DOHH2 (cell line): ENCODE measurements around the gene RELN.

Source experiments
- H3F3A ChIP-seq: fragments of 200-600 bp; sonication (generic), shearing (Covaris generic); 2 replicates; pipeline ENCODE4 v1.6.0; 2016; ENCODE audit warnings: antibody characterized with exemption, mild to moderate bottlenecking; ENCODE audit not compliant: control insufficient read depth, insufficient read depth
- H3K27ac ChIP-seq: fragments of 200-600 bp; sonication (generic); 2 replicates; pipeline ENCODE4 v1.5.1; 2014; ENCODE audit warnings: low read depth, mild to moderate bottlenecking, low read length, moderate library complexity
- H3K27me3 ChIP-seq: fragments of 200-600 bp; sonication (generic); 2 replicates; pipeline ENCODE4 v1.6.1; 2014; ENCODE audit warnings: mild to moderate bottlenecking, low read length, mixed read lengths; ENCODE audit not compliant: control insufficient read depth
- H3K36me3 ChIP-seq: fragments of 200-600 bp; sonication (generic); 2 replicates; pipeline ENCODE4 v1.6.1; 2014; ENCODE audit warnings: mild to moderate bottlenecking, low read length, moderate library complexity, mixed read lengths; ENCODE audit not compliant: control insufficient read depth
- H3K4me1 ChIP-seq: fragments of 200-600 bp; sonication (generic); 2 replicates; pipeline ENCODE4 v1.6.1; 2014; ENCODE audit warnings: mild to moderate bottlenecking, low read length, mixed read lengths; ENCODE audit not compliant: control insufficient read depth
- H3K4me2 ChIP-seq: fragments of 200-600 bp; sonication (generic); 2 replicates; pipeline ENCODE4 v1.6.0; 2014; ENCODE audit warnings: mild to moderate bottlenecking, low read length, moderate library complexity
- H3K4me3 ChIP-seq: fragments of 200-600 bp; sonication (generic); 2 replicates; pipeline ENCODE4 v1.5.1; 2014; ENCODE audit warnings: mild to moderate bottlenecking, low read length, mixed read lengths
- H3K79me2 ChIP-seq: fragments of 200-600 bp; sonication (generic); 2 replicates; pipeline ENCODE4 v1.6.1; 2014; ENCODE audit warnings: mild to moderate bottlenecking, low read length, mixed read lengths; ENCODE audit not compliant: control insufficient read depth
- H3K9me2 ChIP-seq: fragments of 200-600 bp; sonication (generic); replicated peaks from 2 replicates; pipeline ENCODE4 v1.6.1; 2014; ENCODE audit warnings: mild to moderate bottlenecking, low read length, mixed read lengths; ENCODE audit not compliant: control insufficient read depth
- H3K9me3 ChIP-seq: fragments of 200-600 bp; sonication (generic); 2 replicates; pipeline ENCODE4 v1.6.1; 2014; ENCODE audit warnings: antibody characterized with exemption, low read length, mixed read lengths; ENCODE audit not compliant: control insufficient read depth, insufficient read depth
- H4K20me1 ChIP-seq: fragments of 200-600 bp; sonication (generic); 2 replicates; pipeline ENCODE4 v1.6.0; 2014; ENCODE audit warnings: low read depth, mild to moderate bottlenecking, antibody characterized with exemption, low read length, moderate library complexity; ENCODE audit not compliant: control insufficient read depth, insufficient read depth
- EZH2phosphoT487 ChIP-seq: fragments of 200-600 bp; sonication (generic); IDR thresholded peaks from 2 replicates; pipeline ENCODE4 v1.6.1; 2017; ENCODE audit warnings: borderline replicate concordance, mild to moderate bottlenecking, antibody characterized with exemption, low read length, moderate library complexity, mixed read lengths
- TF ChIP-seq, protein P1 (sequence below): fragments of 200-600 bp; sonication (generic); IDR thresholded peaks from one replicate; pipeline ENCODE4 v1.5.1; 2014; ENCODE audit warnings: antibody characterized with exemption, mild to moderate bottlenecking, low read depth, low read length; ENCODE audit not compliant: poor library complexity, severe bottlenecking

The RELN gene

DNA sequence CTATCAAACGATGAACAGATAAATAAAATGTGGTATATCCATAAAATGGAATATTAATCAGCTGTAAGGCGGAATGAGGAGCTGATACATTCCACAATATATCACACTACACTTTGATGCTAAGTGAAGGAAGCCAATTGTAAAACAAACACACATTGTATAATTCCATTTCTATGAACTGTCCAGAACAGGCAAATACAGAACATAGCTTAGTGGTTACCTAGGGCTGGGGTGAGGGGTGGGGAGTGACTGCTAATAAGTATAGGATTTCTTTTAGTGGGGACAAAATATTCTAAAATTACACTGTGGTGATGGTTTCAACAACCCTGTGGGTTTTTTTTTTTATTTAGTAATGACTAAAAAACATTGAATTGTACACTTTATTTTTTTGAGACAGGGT, 461.3 kb downstream of the RELN start:
- H3F3A ChIP-seq: no peaks in the 10 kb centered on the region
- no peaks in the 10 kb centered on the region for H3K9me3 ChIP-seq
- no peaks in the 10 kb centered on the region for H3K79me2 ChIP-seq
- no peaks in the 10 kb centered on the region for H3K36me3 ChIP-seq
- no peaks in the 10 kb centered on the region for H4K20me1 ChIP-seq
- no peak for TF ChIP-seq EZH2phosphoT487
- TF ChIP-seq, protein P1, sequence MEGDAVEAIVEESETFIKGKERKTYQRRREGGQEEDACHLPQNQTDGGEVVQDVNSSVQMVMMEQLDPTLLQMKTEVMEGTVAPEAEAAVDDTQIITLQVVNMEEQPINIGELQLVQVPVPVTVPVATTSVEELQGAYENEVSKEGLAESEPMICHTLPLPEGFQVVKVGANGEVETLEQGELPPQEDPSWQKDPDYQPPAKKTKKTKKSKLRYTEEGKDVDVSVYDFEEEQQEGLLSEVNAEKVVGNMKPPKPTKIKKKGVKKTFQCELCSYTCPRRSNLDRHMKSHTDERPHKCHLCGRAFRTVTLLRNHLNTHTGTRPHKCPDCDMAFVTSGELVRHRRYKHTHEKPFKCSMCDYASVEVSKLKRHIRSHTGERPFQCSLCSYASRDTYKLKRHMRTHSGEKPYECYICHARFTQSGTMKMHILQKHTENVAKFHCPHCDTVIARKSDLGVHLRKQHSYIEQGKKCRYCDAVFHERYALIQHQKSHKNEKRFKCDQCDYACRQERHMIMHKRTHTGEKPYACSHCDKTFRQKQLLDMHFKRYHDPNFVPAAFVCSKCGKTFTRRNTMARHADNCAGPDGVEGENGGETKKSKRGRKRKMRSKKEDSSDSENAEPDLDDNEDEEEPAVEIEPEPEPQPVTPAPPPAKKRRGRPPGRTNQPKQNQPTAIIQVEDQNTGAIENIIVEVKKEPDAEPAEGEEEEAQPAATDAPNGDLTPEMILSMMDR: no peak
- no peak overlapping the region for H3K27ac ChIP-seq
- H3K4me1 ChIP-seq: no peaks in the 10 kb centered on the region
- H3K9me2 ChIP-seq: no peaks in the 10 kb centered on the region
- no peak overlapping the region for H3K4me3 ChIP-seq
- H3K27me3 ChIP-seq: peaks cover 8% of the 10 kb centered on the region; the same call in 1 of the 2 replicates
- H3K4me2 ChIP-seq: no peak overlapping the region

DNA sequence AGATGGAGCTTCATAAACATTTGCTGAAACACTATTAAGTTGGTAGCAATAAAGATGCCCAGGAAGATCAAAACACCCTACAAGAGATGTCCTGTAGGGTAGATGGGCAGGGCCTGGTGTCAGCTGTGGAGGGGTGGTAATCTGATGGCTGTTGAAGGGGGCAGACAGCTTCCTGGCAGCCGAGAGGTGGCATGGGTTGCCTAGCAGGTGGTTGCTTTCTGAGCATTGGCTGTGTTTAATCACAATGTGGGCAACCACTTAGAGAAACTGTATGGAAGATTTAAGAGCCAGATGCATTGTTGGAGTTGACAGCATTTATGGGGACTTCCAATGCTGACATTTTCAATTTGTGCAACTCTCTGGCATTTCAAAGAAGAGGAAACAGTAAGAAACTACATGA, 463.5 kb downstream of the RELN start:
- H3F3A ChIP-seq: no peaks in the 10 kb centered on the region
- H3K9me3 ChIP-seq: no peaks in the 10 kb centered on the region
- H3K27me3 ChIP-seq: peaks cover 8% of the 10 kb centered on the region; the same call in 1 of the 2 replicates
- no peaks in the 10 kb centered on the region for H4K20me1 ChIP-seq
- no peak overlapping the region for H3K4me2 ChIP-seq
- TF ChIP-seq, protein P1: no peak
- no peak for TF ChIP-seq EZH2phosphoT487
- no peak overlapping the region for H3K4me3 ChIP-seq
- H3K9me2 ChIP-seq: no peaks in the 10 kb centered on the region
- H3K27ac ChIP-seq: no peak overlapping the region
- H3K4me1 ChIP-seq: no peaks in the 10 kb centered on the region
- H3K36me3 ChIP-seq: no peaks in the 10 kb centered on the region
- no peaks in the 10 kb centered on the region for H3K79me2 ChIP-seq

DNA sequence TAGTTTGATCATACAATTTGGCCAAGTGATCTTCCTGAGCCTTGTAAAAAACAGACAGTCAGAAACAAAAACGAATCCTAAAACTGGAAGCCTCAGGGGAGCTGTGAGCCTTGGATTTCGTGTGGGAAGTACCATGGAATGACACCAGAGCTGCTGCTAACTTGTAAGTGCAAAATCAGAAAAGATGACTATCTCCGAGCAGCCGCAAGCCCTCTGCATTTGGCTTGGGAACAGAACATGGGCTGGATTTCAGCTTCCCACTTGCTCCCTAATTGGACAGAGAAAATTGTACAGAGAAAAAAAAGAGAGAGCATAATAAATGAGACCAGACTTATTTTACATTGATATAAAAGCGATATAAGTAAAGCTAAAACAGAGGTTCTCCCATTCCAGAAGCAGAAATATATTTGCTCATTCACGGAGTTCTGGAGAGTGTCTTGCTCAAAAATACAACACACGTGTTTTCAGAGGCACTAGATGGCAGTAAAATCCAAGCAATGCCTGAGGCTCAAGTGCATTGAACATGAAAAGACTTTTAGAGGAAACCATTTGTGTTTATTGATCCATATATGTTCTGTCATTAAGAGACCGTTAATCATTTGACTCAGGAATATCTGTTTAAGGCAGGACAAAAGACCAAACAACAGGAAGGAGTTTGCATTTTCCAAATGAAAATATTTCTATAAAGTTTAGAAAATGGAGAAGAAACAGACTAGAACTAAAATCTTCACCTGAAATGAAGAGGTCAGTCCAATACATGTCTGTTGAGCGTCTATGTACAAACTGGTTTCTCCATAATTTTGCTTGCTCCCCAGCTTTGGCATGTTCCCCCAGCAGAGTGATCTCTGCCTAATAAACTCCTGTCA, 465.2 kb downstream of the RELN start:
- Histone ChIP-seq H3K4me1 (no peaks in the 10 kb centered on the region), H3K79me2 (no peaks in the 10 kb centered on the region), H3K27me3 (peaks cover 8% of the 10 kb centered on the region; the same call in 1 of the 2 replicates), H3K9me3 (no peaks in the 10 kb centered on the region), H3K36me3 (no peaks in the 10 kb centered on the region), H3K27ac (no peak overlapping the region), H3K4me2 (no peak overlapping the region), H3F3A (no peaks in the 10 kb centered on the region), H4K20me1 (no peaks in the 10 kb centered on the region), H3K9me2 (no peaks in the 10 kb centered on the region), H3K4me3 (no peak overlapping the region)
- no peak for TF ChIP-seq EZH2phosphoT487
- TF ChIP-seq, protein P1: peak; percentile 60
